Transverse colon (tissue), 4 donors: Measurements from ENCODE around the gene ALS2. TPM values are rescaled to one million over a fixed set of nuclear protein-coding genes. Genes with fewer than 3 reads are reported as not detected.
A peak's percentile ranks its signal among the peaks of the same experiment; 100 is the strongest.

Experiments used
- DNase-seq: peaks from one replicate; pipeline ENCODE4 v3.0.0-alpha.2; 2019
- H3K27ac ChIP-seq, 4 donors: fragments of 200-600 bp; sonication (generic); 2 replicates each; pipeline ENCODE4 v1.5.1; 2016 to 2018; ENCODE audit warnings: inconsistent platforms in 4 of 4
- H3K27me3 ChIP-seq: fragments of 200-600 bp; sonication (generic); 2 replicates; pipeline ENCODE4 v1.5.1; 2017; ENCODE audit warnings: inconsistent platforms
- H3K36me3 ChIP-seq, 4 donors: fragments of 200-600 bp; sonication (generic); 2 replicates each; pipeline ENCODE4 v1.5.1; 2017 to 2019; ENCODE audit warnings: inconsistent platforms in 4 of 4
- H3K4me1 ChIP-seq, 4 donors: fragments of 200-600 bp; sonication (generic); 2 replicates each; pipeline ENCODE4 v1.5.1; 2017 to 2020; ENCODE audit warnings: inconsistent platforms in 4 of 4
- H3K4me3 ChIP-seq, 4 donors: fragments of 200-600 bp; sonication (generic); 1 replicate in 1 of 4; 2 replicates in 3 of 4; pipeline versions ENCODE4 v1.5.1 to v1.6.1; 2017 to 2019; ENCODE audit warnings: inconsistent platforms in 4 of 4
- H3K9me3 ChIP-seq, 2 donors: fragments of 200-600 bp; sonication (generic); 2 replicates each; pipeline ENCODE4 v1.5.1; 2017 to 2019; ENCODE audit warnings: inconsistent platforms in 2 of 2
- EP300 ChIP-seq: sonication (generic); formaldehyde crosslinking; IDR thresholded peaks from one replicate; pipeline ENCODE4 v1.6.1; 2017; ENCODE audit warnings: antibody characterized with exemption, low read depth
- POLR2A ChIP-seq: fragments of 450-650 bp; IDR thresholded peaks from one replicate; pipeline ENCODE4 v1.6.1; 2016; ENCODE audit warnings: antibody characterized with exemption, mild to moderate bottlenecking, moderate library complexity
- POLR2AphosphoS5 ChIP-seq, 3 donors: sonication (generic); formaldehyde crosslinking; IDR thresholded peaks; one replicate each; pipeline ENCODE4 v1.6.1; 2016; ENCODE audit warnings: antibody characterized with exemption in 3 of 3
- WGBS, 2 donors: methylation state at CpG; one replicate each; pipeline ENCODE4 v1.1.5; 2018; ENCODE audit warnings: low coverage in 1 of 2; 5-methylcytosine and 5-hydroxymethylcytosine counted together
- in situ Hi-C, 4 donors: fragments of 200-750 bp; cut with MboI; loops; one replicate each; pipeline versions ENCODE4 v1.15.0 to v1.15.1; 2017; ENCODE audit warnings: low sequenced_read_pairs in 3 of 4, low pct_ligation_motif_present in 1 of 4, low pct_unique_long_range_greater_than_20kb in 1 of 4
- intact Hi-C: fragments of 100-400 bp; cut with DNase I; formaldehyde crosslinking; loops from one replicate; pipeline ENCODE4 v1.15.1; 2023; ENCODE audit warnings: low total_unique reads
- total RNA-seq, 4 donors: library from RNA; depleted of rRNA; stranded (reverse); fragments of >200 nt; gene quantifications; one replicate each; pipeline ENCODE4 v1.1.0, GENCODE V29; 2016
- TF ChIP-seq, protein P1 (sequence below), 5 experiments: fragments of 200-600 bp in 3 of 5; fragments of 450-650 bp in 2 of 5; sonication (generic) in 3 of 5; IDR thresholded peaks; 1 replicate in 2 of 5; 2 replicates in 3 of 5; pipeline ENCODE4 v1.5.1; 2016 to 2017; ENCODE audit warnings: antibody characterized with exemption in 5 of 5, inconsistent platforms in 3 of 5, mild to moderate bottlenecking in 2 of 5, moderate library complexity in 1 of 5

Gene ALS2
- total RNA-seq, 4 donors from 2014 or later = 7.9 to 61.1 (median 8.9) TPM

DNA sequence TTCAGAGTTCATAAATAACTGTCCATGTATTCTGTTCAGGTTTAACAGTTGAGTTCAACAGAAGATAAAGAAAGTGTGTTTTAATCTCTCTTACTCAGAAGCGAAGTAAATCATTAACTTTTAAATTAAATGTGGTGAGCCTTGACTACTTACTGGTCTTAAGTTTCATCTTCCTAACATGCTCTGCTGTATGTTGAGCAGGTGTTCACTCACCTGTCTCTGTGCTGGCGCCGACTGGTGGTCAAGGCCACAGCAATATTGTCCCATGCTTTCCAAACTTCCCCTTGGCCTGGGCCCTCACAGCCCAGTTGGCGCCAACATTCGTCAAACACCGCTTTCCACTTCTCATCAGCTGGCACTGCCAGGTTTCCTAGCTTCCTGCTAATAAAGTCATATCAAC, 65.3 kb downstream of the ALS2 start:
- Histone ChIP-seq H3K27ac (no peak overlapping the region), H3K36me3 (peaks cover 0 to 50% (median 12%) of the 10 kb centered on the region in 4 donors), H3K27me3 (no peaks in the 10 kb centered on the region), H3K9me3 (no peaks in the 10 kb centered on the region), H3K4me3 (no peak overlapping the region), H3K4me1 (no peaks in the 10 kb centered on the region)
- in situ Hi-C loops = no loop called here
- TF ChIP-seq, protein P1, sequence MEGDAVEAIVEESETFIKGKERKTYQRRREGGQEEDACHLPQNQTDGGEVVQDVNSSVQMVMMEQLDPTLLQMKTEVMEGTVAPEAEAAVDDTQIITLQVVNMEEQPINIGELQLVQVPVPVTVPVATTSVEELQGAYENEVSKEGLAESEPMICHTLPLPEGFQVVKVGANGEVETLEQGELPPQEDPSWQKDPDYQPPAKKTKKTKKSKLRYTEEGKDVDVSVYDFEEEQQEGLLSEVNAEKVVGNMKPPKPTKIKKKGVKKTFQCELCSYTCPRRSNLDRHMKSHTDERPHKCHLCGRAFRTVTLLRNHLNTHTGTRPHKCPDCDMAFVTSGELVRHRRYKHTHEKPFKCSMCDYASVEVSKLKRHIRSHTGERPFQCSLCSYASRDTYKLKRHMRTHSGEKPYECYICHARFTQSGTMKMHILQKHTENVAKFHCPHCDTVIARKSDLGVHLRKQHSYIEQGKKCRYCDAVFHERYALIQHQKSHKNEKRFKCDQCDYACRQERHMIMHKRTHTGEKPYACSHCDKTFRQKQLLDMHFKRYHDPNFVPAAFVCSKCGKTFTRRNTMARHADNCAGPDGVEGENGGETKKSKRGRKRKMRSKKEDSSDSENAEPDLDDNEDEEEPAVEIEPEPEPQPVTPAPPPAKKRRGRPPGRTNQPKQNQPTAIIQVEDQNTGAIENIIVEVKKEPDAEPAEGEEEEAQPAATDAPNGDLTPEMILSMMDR (IDR thresholded peaks at IDR 0.05) = peak; percentile 11 to 46 (median 40)
- no peak for TF ChIP-seq POLR2A
- no peak for TF ChIP-seq EP300
- TF ChIP-seq POLR2AphosphoS5 (IDR thresholded peaks at IDR 0.05) = no peak
- WGBS, 2 donors = 52 to 76% methylated on average over 3 to 6 of the region's 6 CpGs
- peak; percentile 65 for DNase-seq
- intact Hi-C loops = no loop called here

DNA sequence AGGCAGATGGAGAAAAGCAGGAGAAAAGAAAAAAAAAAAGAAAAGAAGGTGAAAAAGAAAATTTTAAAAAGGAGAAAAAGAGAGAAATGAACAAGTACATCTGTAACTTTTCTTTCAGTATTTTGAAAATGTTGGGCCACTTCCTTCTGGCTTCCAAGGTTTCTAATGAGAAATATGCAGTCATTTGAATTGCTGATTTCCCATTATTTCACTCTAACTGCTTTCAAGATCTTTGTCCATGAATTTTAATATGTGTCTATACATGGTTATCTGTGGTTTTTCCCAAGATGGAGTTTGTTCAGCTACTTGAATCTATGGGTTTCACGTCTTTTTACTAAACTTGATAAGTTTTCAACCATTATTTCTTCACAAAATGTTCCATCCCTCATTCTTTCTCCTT, 68.0 kb downstream of the ALS2 start:
- 86 to 93% methylated on average over 1 of the region's 1 CpG for WGBS, 2 donors
- no peak for DNase-seq
- Histone ChIP-seq H3K27me3 (no peaks in the 10 kb centered on the region), H3K9me3 (no peaks in the 10 kb centered on the region), H3K4me1 (no peaks in the 10 kb centered on the region), H3K27ac (no peak overlapping the region), H3K4me3 (no peak overlapping the region), H3K36me3 (peaks cover 0 to 47% (median 12%) of the 10 kb centered on the region in 4 donors)
- TF ChIP-seq, protein P1 (IDR thresholded peaks at IDR 0.05) = no peak
- no peak for TF ChIP-seq POLR2AphosphoS5 (IDR thresholded peaks at IDR 0.05)
- TF ChIP-seq EP300 = no peak
- TF ChIP-seq POLR2A = no peak
- in situ Hi-C loops (no loop called here), intact Hi-C loops (no loop called here)

DNA sequence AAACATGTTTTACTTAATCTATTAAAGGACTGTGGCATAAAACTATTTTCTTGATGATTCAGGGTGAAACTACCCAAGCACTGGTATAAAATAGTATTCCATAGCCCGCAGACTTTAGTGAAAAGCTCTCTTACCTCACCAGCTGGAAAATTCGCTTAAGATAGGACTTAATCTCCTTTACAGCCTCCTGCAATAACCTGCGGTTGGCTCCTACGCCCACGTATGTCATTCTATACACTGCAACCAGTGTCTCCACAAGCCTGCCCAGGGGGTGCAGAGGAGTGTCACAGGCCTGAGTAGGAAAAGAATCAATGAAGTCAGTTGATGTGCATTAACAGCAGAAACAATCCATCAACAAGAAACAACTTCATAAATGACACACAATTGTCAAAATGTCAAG, 71.0 kb downstream of the ALS2 start:
- no peak for DNase-seq
- Histone ChIP-seq H3K36me3 (peaks cover 0 to 38% (median 15%) of the 10 kb centered on the region in 4 donors), H3K27ac (no peak overlapping the region), H3K4me3 (no peak overlapping the region), H3K9me3 (no peaks in the 10 kb centered on the region), H3K4me1 (no peaks in the 10 kb centered on the region), H3K27me3 (no peaks in the 10 kb centered on the region)
- intact Hi-C loops (no loop called here), in situ Hi-C loops (no loop called here)
- TF ChIP-seq POLR2AphosphoS5 (IDR thresholded peaks at IDR 0.05) (no peak), POLR2A (no peak), EP300 (no peak)
- TF ChIP-seq, protein P1 (IDR thresholded peaks at IDR 0.05) = no peak
- 83 to 88% methylated on average over 5 of the region's 5 CpGs for WGBS, 2 donors

- TF ChIP-seq POLR2AphosphoS5 (IDR thresholded peaks at IDR 0.05) (no peak), POLR2A (no peak), EP300 (no peak)
- TF ChIP-seq, protein P1 (IDR thresholded peaks at IDR 0.05) = no peak
- no peak overlapping the region for H3K27ac ChIP-seq
- no peaks in the 10 kb centered on the region for H3K4me1 ChIP-seq
- no peaks in the 10 kb centered on the region for H3K9me3 ChIP-seq
- H3K4me3 ChIP-seq = no peak overlapping the region
- no peak for DNase-seq
- 63 to 67% methylated on average over 2 of the region's 2 CpGs for WGBS, 2 donors
- intact Hi-C loops = no loop called here
- peaks cover 0 to 41% (median 16%) of the 10 kb centered on the region in 4 donors for H3K36me3 ChIP-seq
- in situ Hi-C loops = no loop called here
- no peaks in the 10 kb centered on the region for H3K27me3 ChIP-seq
Observed at GRCh38 chr2:201709049-201709448, 71.7 kb downstream of the ALS2 start.
